Measurements from ENCODE around the gene MPZL1. TPM values are rescaled to one million over a fixed set of nuclear protein-coding genes. Genes with fewer than 3 reads are reported as not detected.

The MPZL1 gene
- total RNA-seq, 1 donor from 2014 or later: 97.5 TPM

DNA sequence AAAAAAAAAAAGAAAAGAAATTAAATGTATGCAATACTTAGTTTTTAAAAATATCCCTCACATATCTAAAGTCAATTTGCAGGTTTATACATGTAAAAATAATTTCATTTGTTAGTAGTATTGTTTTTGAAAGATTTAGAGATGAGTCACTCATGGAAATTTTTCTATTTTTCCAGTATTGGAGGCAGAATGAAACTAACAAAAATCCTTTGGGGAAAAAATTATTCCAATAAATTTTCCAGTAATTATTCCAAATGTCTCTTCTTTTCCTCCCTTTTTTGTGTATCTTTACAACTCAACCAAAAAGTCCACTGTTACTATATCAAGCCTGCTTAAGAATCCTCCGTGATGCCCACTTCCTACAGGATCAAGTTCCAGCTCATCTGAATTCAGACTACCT lies 29.9 kb downstream of the MPZL1 start:
- no peak for ATAC-seq

DNA sequence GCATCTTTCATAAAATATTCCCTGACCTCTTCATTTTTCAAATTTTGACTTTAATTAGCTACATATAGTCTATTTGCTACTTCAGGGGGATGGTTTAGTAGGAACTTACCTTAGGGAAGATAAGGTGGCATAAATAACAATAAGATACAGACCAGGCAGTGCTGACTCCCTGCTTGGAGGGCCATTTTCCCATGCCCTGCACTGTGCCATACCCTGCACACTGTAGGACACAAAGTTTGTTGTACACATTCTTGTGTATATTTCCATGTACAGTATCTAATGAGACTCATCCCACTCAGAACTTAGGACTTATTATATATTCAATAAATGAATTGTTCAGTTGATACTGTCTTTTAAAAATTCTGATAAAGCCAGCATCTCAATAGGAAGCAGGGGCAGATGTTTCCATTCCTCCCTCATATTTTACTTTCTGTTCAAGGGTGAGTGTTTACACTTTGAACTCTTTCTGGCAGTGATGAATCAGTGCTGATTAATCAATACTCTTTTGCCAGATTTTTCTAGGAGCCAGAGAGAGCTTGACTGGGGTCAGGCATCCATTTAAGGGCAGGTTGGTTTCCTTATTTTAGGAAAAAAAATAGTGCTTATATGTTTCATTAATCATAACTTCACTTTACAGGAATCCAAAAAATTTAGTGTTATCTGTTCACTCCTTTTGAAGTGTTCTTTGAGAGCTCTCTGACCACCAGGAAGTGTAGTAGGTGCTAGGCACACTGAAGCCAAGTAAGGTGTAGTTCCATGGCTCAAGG lies 30.6 kb downstream of the MPZL1 start:
- ATAC-seq: peak; percentile 29

DNA sequence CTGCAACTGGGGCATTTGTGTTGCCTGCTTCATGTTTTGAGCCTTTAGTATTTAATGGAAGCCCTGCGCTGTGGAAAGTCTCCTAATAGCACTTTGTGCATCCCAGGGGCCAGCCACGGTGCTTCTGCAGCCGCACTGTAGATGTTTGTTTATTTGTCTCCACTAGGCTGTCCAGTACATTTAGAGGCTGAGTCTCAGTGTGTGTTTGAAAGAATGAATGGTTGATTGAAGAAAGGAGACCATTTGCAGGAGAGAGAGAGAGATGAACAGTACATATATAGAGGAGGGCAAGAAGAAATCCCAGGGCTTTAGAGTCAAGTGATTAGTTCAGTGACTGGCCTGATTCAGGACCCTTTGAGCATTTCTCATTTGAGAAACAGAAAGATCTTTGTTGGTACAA lies 33.9 kb downstream of the MPZL1 start:
- no peak for ATAC-seq

DNA sequence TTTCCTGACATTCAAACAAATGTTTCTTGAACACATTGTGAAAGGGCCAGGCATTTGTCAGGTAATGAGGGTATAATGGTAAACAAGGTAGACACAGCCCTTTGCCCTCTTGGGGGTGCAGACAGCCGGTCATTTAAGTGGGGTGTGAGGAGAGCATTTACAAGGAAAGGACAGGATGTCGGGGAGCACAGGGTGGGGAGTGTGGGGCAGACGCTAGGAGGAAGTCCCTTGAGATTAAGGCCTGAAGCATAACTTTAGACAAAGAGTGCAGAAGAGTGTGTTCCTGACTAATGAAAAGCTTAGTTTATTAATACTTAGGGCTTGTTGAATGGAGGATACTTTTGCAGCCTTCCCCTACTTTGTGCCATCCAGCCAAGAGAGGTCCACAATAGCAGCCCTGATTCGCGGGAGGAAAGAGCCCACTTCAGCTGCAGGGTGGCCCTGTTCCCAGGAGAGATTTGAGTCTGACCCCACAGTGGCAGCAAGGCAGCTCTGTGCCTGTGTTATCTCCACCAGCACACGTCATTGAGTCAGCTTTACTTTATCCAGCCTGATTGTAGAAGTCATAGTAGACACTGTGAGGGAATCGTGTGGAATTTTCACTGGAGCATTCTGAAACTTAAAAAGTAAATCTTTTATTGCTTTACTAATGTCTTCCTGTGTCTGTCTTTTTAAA lies 35.1 kb downstream of the MPZL1 start:
- no peak for ATAC-seq

DNA sequence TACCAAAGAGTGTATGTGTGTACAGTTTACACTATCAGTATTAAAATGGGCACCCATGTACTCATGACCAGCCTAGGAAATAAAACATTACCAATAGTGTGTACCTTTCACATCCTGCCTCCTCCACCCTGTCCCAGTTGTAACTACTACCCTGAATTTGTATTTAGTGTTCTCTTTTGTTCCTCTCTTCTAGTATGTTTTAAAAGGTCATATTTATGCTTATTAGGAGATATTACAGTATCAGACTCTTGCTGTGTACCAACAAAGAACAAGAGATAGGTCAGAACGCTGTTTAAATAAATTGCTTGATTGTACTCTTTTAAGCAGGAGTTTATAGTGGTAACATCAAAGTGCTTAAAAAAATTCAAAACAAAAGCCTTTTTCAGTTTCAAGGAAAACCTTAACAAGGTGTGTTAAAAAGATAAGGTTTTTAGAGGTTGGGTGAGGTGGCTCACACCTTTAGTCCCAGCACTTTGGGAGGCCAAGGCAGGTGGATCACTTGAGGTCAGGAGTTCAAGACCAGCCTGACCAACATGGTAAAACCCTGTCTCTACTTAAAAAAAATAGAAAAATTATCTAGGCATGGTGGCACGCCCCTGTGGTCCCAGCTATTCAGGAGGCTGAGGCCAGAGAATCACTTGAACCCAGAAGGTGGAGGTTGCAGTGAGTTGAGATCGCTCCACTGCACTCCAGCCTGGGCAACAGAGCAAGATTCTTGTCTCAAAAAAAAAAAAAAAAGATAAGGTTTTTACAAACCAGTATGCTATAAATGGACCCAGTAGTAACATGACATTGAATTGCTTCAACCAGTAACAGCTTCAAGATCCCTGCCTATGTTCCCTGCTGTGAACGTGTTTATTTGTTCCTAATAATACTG lies 35.9 kb downstream of the MPZL1 start:
- no peak for ATAC-seq

DNA sequence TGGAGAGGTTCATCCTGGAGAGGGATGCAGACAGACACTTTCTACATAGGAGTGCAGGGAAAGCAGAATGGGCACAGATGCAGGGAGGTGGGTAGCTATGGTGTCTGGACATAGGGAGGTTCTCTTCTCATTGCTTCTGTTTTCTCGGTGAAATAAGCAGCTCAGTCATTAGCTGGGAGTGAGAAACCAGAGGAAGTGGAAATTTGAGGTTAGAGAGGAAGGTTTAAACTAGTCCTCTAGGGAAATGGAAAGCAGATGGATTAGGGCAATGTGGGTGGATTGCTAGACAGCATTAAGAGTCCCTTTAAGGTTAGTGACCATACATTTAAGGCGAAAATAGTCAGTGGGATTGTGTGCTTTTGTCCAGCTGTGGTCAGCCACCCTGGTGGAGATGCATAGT lies 39.6 kb downstream of the MPZL1 start:
- no peak for ATAC-seq

DNA sequence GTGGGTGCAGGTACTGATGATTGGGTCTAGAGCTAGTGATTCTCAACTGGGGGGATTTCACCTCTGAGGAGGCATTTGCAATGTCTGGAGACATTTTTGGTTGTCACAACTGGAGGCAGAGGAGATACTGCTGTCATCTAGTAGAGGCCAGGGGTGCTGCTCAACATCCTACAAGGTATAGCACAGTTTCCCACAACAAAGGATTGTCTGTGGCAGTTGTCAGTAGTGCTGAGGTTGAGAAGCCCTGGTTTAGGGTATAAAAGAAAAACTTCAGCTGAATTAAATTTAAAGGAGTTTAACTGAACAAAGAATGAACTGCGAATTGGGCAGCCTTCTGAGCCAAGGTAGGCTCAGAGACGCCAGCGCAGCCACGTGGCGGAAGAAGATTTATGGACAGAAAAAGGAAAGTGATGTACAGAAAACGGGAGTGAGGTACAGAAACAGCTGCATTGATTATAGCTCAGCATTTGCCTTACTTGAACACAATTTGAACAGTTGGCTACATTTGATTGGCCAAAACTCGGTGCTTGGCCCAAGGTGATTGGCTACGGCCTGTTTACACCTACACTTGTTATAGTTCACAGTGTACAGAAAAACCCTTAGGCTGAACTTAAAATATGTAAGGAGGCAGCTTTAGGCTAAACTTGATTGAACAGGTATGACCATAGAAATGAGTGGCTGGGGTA lies 40.4 kb downstream of the MPZL1 start:
- ATAC-seq: no peak

DNA sequence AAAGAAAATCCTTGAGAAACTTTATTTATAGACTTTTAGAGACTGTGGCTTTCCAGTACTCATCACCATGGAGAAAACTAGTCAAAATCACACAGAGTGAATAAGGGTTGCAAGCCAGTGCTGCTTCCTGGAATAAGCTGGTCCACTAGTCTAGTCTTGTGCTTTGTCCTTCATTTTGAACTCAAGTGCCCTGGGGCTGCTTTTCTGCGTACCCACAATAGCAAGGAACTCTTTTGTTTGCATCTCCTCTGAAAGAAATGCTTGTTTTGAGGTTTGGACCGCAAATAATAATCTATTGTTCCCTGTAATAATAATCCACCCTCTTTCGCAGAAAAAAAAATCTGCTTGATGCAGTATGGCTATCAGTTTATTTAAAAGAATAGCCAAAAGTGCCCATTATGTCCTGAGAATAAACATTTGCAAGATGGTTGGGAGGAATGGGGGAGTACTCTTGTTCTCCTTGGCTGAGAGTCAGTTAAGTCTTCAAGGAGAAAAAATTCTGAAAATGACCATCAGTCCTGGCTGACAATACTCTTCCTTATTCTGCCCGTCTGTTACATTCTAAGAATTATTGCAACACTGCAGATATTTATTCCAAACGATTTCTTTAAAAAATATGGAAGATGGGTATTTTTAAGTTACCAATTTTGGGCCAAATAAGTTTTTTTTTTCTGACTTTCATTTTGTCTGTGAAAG lies 41.9 kb downstream of the MPZL1 start:
- peak; percentile 72 for ATAC-seq

DNA sequence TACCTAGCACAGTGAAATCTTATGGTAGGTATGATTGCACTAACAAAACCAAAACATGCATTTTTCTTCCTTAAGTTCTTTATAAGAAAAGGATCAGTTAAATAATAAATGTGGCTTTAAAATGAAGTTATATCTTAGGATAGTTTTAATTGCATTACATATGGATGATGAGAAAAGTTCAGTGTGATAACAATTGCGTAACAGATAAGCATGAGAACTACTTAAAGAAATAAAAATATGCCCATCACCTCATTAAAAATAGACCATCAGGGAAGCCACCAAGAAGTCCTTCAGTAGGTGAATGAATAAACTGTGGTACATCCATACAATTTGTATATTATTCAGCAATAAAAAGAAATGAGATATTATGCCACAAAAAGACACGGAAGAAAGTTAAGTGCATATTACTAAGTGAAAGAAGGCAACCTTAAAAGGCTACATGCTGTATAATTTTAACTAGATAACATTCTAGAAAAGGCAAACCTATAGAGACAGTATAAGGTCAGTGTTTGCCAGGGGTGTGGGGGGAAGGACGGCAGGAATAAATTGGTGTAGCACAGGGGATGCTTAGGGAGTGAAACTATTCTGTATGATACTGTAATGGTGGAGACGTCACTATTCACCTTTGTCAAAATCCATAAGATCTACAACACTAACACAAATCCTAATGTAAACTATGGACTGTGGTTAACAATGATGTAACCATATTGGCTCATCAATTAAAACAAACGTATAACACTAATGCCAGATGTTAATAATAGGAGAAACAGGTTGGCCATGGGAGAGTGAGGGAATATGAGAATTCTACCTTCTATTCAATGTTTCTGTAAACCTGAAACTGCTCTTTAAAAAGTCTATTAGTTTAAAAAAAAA lies 42.9 kb downstream of the MPZL1 start:
- ATAC-seq: no peak

DNA sequence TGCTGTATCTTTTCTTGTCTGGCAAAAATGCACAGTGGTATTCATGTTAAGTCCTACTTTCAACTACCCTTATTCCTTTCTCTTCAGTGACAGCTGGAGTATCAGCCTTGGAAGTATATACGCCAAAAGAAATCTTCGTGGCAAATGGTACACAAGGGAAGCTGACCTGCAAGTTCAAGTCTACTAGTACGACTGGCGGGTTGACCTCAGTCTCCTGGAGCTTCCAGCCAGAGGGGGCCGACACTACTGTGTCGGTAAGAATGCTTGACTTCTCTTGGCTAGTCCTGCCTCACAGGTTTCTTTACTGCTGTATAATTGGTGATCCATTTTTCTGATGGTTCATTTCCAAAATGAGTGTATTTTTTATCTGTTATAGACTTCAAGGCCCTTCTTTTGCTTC lies 43.7 kb downstream of the MPZL1 start:
- ATAC-seq: no peak

DNA sequence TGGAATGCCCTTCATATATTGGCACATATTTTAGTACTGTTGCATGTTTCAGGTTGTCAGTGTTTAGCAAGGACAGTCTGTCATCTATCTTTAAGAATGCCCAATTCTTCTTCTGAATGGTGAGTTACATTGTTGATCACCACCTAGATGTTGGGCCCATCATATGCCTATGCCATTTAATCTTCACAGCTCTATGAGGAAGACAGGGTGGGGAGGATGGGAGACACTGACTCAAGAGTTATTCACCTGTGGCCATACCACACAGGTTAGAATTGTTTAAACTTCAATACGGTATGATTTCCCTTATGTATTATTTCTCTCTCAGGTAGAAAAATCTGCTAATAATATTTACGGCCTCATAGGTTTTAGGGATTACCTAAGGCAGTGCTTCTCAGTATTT lies 44.8 kb downstream of the MPZL1 start:
- ATAC-seq: no peak

DNA sequence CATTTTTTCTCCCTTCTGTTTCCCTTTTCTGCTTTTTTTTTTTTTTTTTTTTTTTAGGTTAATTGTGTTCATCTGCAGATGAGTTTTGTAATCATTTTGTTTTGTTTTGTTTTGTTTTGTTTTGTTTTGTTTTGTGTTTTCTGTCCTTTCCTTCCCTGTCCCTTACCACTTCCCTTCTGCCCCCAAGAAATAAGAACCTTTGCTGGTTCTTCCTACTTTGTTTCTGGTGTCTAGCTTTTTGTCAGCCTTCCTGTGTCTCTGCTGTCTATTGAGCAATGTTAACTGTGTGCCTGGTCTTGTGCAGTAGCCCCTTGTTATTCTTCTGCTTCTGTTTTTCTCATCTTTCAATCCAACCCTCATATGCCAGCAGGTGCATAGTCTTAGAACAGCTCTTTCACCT lies 46.0 kb downstream of the MPZL1 start:
- no peak for ATAC-seq

DNA sequence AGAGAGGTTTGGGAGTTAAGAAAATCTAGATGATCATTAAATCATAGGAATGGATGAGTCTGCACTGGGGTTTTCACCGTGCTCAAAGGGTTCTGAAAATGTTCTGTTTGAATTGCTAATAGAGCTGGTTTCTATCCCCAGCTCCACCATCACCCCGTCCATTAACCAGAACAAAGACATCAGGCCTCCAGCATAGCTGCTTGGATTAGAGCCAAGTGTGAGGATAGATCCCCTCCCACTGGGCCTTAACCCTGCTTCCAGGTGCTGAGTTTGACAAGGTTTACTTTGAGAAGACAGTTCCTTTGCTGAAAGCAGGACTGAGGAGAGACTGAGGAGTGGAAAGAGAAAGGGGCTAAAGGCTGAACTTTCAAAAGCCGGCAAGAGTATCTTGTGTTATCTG lies 48.3 kb downstream of the MPZL1 start:
- no peak for ATAC-seq

DNA sequence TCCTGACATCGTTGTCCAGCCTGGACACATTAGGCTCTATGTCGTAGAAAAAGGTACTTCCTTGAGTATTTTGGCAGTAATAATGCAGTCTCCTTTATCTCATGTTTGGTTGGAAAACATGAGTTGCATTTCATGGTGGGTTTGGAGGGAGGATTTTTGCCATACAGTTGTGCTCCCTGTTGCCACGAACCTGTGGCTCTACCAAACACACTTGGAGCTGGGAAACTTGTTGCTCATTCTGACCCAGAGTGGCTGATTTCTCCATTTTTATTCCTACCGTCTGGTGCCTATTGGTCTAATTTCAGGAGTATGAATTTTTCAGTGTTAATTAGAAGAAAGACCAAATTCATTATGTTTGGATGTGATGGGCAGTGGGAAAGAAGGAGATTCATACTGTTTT lies 50.7 kb downstream of the MPZL1 start:
- no peak for ATAC-seq

DNA sequence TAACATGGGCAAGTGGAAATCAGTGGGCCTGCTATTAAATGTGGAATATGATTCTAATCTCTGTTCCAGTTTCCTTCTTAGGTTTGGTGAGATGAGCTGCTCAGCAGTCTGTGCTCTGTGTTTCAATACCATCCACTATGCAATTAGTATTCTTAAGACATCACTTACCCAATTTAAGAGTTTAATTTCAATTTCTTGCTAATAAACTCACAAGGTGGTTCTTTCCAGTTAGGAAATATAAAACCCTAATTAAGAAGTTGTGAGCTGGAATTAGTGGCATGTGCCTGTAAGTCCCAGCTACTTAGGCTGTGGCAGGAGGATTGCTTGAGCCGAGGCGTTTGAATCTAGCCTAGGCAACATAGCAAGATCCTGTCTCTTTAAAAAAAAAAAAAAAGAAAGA lies 51.7 kb downstream of the MPZL1 start:
- ATAC-seq: no peak

DNA sequence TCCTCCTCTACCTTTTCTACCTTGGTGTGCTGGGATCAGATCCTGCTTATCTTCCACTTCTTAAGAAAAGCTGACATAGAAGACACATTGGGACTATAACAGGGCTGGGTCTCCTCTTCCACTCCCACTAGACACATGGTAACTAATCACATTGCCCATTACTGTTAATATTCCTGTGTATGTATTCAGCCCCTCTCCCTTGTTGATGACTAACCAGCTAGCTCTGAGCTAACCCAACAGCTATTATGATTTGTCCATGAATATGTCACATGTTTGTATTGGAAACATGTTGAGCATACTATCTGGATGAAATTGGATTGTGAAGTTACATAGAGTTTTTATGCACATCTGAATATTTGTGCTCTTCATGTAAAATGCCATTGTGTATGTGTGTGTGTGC lies 52.9 kb downstream of the MPZL1 start:
- ATAC-seq: peak; percentile 33

DNA sequence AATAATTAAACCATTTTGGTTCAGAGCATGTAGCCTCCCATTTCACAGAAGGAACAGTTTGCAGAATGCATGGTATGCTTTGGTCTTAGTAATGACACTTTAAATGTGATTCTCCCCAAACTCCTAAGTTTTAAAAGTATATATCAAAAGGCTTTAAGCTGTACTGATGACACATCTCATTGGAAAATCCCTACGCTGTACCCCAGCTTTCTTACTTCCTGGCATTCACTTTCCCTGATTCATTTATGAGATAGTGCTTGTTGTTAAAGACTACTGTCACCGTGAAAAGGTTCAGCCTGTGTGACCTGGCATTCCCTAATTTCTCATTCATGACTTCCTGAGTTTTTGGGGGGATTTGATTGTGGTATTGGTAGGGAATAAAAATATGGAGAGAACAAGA lies 53.4 kb downstream of the MPZL1 start:
- ATAC-seq: no peak

DNA sequence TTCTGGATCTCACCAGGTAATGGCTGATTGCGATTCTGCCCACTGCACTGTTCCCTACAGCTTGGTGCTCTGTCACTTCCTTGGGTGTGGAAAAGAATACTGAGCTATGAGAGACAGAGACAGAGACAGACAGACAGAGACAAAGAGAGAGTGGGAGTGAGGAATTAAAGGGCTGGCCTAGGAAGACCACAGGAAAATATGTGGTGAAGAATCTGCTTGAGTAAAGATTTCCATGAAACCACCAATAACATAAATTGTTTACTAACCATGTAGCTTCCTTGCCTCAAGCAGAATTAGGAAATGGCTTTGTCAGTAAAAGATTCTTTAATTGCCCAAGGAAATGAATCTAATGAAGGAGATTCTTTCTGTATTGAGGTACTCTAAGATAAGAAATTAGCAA lies 54.4 kb downstream of the MPZL1 start:
- no peak for ATAC-seq

DNA sequence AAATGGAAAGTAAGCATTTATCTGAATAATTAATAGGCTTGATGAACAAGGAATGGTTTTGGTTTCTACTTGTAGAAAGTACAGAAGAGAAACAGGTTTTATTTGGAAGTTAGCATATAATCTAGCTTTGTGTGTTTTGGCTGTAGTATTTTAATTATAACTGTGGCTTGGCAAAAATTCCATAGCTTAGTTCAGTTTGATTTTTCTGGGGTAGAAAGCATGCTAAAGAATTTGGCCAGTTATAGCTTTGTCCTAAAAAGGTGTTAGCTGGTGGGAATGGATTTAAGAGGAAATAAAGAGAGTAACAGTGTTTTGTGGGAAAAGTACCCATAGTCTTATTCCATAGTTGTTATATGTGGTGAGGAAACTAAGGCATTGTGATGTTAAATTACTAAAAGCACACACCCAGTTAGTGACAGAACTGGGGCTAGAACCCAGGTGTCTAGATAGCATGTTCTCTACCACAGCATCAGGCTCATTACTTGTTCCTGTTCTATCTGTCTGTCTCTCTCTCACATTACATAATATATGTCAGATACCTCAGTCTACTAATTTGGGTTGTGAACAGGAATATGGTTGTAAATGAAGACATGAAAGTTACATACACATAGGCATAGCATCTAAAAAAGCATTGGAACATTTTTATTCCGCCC lies 55.0 kb downstream of the MPZL1 start:
- ATAC-seq: no peak

DNA sequence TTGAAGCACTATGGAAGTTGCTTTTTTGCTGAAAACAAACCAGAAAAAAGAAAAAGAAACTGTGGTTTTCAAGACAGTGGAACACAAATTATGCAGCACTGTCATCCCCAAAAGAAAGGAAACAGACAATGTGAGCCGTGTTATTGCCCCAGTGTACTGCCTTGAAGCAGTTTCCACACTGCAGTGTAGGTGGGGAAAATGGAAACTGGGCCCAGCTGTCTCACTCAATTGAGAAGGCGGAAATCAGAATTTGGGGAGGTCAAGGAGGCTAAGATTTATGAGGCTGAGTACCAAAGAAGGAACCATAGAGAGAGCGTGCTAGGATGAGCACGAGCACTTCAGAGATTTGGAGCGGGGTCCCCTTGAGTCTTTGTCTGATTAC lies 55.5 kb downstream of the MPZL1 start:
- ATAC-seq: no peak

DNA sequence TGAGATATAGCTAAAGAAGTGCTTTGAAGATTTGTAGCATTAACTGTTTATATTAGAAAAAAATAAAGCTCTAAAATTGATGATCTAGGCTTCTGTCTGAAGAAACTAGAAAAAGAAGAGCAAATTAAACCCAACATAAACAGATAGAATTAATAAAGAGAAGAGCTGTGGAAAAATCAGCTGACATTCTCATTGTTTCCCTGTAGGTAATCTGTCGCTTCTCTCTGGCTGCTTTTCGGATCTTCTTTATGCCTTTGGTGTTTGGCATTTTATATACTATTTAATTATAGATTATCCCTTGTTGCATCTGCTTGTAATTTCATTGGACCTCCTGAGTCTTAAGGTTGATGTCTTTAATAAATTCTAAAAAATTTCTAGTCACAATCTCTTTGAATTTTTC lies 59.8 kb downstream of the MPZL1 start:
- no peak for ATAC-seq
